HL-60 (cell line): Measurements from ENCODE around the gene ZFAND2B.

Experiments used
- CTCF ChIP-seq: IDR thresholded peaks from one replicate; pipeline ENCODE4 v1.5.1; 2011; ENCODE audit warnings: low read length, control low read depth, inconsistent platforms; ENCODE audit not compliant: insufficient read depth
- GABPA ChIP-seq: IDR thresholded peaks from 2 replicates; pipeline ENCODE4 v1.6.1; 2012; ENCODE audit warnings: low read depth
- POLR2AphosphoS5 ChIP-seq: IDR thresholded peaks from 2 replicates; pipeline ENCODE4 v1.6.1; 2012; ENCODE audit warnings: low read depth
- REST ChIP-seq: IDR thresholded peaks from 2 replicates; pipeline ENCODE4 v1.6.1; 2012; ENCODE audit warnings: low read depth; ENCODE audit not compliant: insufficient replicate concordance
- SPI1 ChIP-seq: IDR thresholded peaks from 2 replicates; pipeline ENCODE4 v1.6.1; 2012; ENCODE audit warnings: low read depth, mild to moderate bottlenecking, borderline replicate concordance

- TF ChIP-seq CTCF, result no peak
- no peak for TF ChIP-seq POLR2AphosphoS5
- TF ChIP-seq REST, result no peak
- no peak for TF ChIP-seq GABPA
- no peak for TF ChIP-seq SPI1
Measured at GRCh38 chr2:219184121-219184520, 22.5 kb upstream of the ZFAND2B start.
